ENCODE data around the gene CLECL1. TPM values are rescaled to one million over a fixed set of nuclear protein-coding genes. Genes with fewer than 3 reads are reported as not detected.

Gene CLECL1
- total and polyA plus RNA-seq, 2 of the 8 experiments (the other 6 are each of a cell fraction or from before 2014, with no cell fraction given), result not detected

DNA sequence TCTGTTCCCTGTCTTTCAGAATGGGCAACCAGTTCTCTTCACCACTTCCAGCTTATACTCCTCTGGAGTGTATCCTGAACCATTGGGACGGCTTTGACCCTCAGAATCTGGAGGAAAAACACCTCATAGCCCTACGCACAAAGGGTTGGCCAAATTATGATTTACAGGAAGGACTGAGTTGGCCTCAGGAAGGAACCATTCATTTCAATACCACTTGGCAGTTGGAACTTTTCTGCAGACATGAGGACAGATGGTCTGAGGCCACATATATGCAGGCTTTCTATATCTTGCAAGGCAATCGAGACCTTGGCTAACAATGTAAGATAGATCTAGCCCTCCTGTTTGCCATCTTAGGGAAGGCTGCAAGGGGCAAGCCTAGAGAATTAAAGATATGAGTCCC is 24.0 kb downstream of the CLECL1 start:
- H2BK20ac ChIP-seq (ENCODE audit: low read length), result no peak overlapping the region
- no peak overlapping the region for H2BK15ac ChIP-seq (ENCODE audit: low read length)
- CTCF ChIA-PET (ENCODE audit: partially characterized antibody), result interaction anchor here (0.7 to 6.1 kb wide), 27 partner anchors 8 to 359 kb away, joined by 3 to 62 read pairs (median 4); no protein-coding TSS in a partner anchor

More for the DNA sequence above, 24.0 kb downstream of the CLECL1 start:
- whole genome bisulfite sequencing, 2 experiments (ENCODE audit: extremely low coverage in 1 of 2, insufficient coverage in 1 of 2, insufficient read length in 1 of 2, insufficient replicate concordance in 2 of 2, low coverage in 1 of 2, low lambda C conversion rate in 2 of 2, missing lambda C conversion rate in 1 of 2), result 94% methylated on average over 3 of the region's 3 CpGs; no CpG with 5 or more reads in 1 of the 2 experiments
- Histone ChIP-seq H3K4me1 (replicated peaks in 1 of 4; ENCODE audit: control insufficient read depth in 3 of 4, insufficient read depth in 4 of 4, low read length in 3 of 4) (peaks cover 0 to 2% (median 0%) of the 10 kb centered on the region in 4 experiments; a peak in 1 of 7 replicates), H3K23ac (ENCODE audit: insufficient read length) (no peak overlapping the region), H3K79me1 (ENCODE audit: low read depth, low read length) (no peaks in the 10 kb centered on the region), H2AFZ (ENCODE audit: low read length) (no peak overlapping the region), H3K23me2 (ENCODE audit: low read depth, low read length) (no peaks in the 10 kb centered on the region), H3K9me3 (ENCODE audit: insufficient read depth in 2 of 2, low read depth in 1 of 2, low read length in 1 of 2) (0 out of 4 replicates have a peak, but pooled peaks cover 0 to 3% of the 10 kb centered on the region in 2 experiments), H3K18ac (ENCODE audit: extremely low read depth, low read length) (no peak overlapping the region), H4K5ac (ENCODE audit: insufficient read length, low read depth, low read length) (no peak overlapping the region), H3K9ac (replicated peaks in 1 of 4; ENCODE audit: extremely low read depth in 1 of 4, low read depth in 3 of 4, low read length in 3 of 4) (no peak overlapping the region), H4K8ac (ENCODE audit: extremely low read depth, insufficient read depth, low read length) (no peak overlapping the region), H3K79me2 (ENCODE audit: control insufficient read depth in 1 of 2, insufficient read depth in 2 of 2, low read length in 2 of 2) (no peaks in the 10 kb centered on the region), H3K4ac (replicated peaks; ENCODE audit: insufficient read length, low read depth, low read length) (no peak overlapping the region), H2BK12ac (ENCODE audit: low read depth, low read length) (no peak overlapping the region), H2BK5ac (ENCODE audit: low read depth, low read length) (no peak overlapping the region), H3K4me3 (ENCODE audit: extremely low read depth in 1 of 4, insufficient read depth in 2 of 4, low read depth in 3 of 4, low read length in 4 of 4) (no peak overlapping the region), H4K20me1 (replicated peaks in 1 of 2; ENCODE audit: control insufficient read depth in 1 of 2, insufficient read depth in 2 of 2, low read length in 2 of 2) (no peaks in the 10 kb centered on the region), H3K4me2 (ENCODE audit: insufficient read depth in 1 of 2, low read depth in 2 of 2, low read length in 2 of 2) (no peak overlapping the region), H3K27me3 (replicated peaks in 1 of 4; ENCODE audit: control insufficient read depth in 3 of 4, extremely low read depth in 1 of 4, insufficient read depth in 3 of 4, low read length in 3 of 4) (no peaks in the 10 kb centered on the region), H3K56ac (replicated peaks; ENCODE audit: insufficient read length, low read depth, low read length) (no peak overlapping the region), H3K27ac (ENCODE audit: low read depth, low read length) (no peak overlapping the region), H3K14ac (ENCODE audit: insufficient read length) (no peak overlapping the region), H2BK120ac (replicated peaks; ENCODE audit: low read depth, low read length) (no peak overlapping the region), H2AK5ac (ENCODE audit: low read depth, low read length) (no peak overlapping the region), H4K91ac (replicated peaks; ENCODE audit: insufficient read length, low read length) (no peak overlapping the region), H3K36me3 (ENCODE audit: control insufficient read depth in 2 of 4, insufficient read depth in 4 of 4, low read length in 3 of 4) (no peaks in the 10 kb centered on the region)
- POLR2A ChIA-PET (ENCODE audit: partially characterized antibody), result interaction anchor here (1.0 kb wide), 1 partner anchor 8 kb away, joined by 3 read pairs; no protein-coding TSS in a partner anchor
- TF ChIP-seq RNF2 (IDR thresholded peaks at IDR 0.05; ENCODE audit: borderline replicate concordance, low read depth, low read length, missing control alignments, poor library complexity, severe bottlenecking), result no peak
- TF ChIP-seq EP300 (IDR thresholded peaks at IDR 0.05; ENCODE audit: borderline replicate concordance in 1 of 2, low read depth in 2 of 2, low read length in 2 of 2), result no peak
- TF ChIP-seq RAD21 (IDR thresholded peaks at IDR 0.05 in 1 of 2, conservative IDR thresholded peaks at IDR 0.05 in 1 of 2; ENCODE audit: low read depth in 2 of 2, low read length in 2 of 2), result no peak
- TF ChIP-seq JUN (IDR thresholded peaks at IDR 0.05; ENCODE audit: low read depth, low read length), result no peak
- no peak for TF ChIP-seq RXRA (IDR thresholded peaks at IDR 0.05; ENCODE audit: insufficient read depth, low read depth, low read length)
- no peak for TF ChIP-seq SIRT6 (IDR thresholded peaks at IDR 0.05; ENCODE audit: low read length)
- DNase-seq (ENCODE audit: low read depth in 1 of 2, low spot score in 2 of 2) (no peak), FAIRE-seq (no peak)
